ENCODE measurements around the gene BTAF1. TPM values are rescaled to one million over a fixed set of nuclear protein-coding genes. Genes with fewer than 3 reads are reported as not detected.

BTAF1 gene
- 32.3 and 34.2 TPM in 2 replicates for total RNA-seq (2012; rRNA removed)

- peaks cover 6% of the 10 kb centered on the region for H3K36me3 ChIP-seq (ENCODE audit: insufficient read depth, low read length)
- peak within 1 kb of the TSS; percentile 78 for H3K4me2 ChIP-seq (ENCODE audit: low read length)
- no peaks in the 10 kb centered on the region for H3K9me3 ChIP-seq (replicated peaks; ENCODE audit: low read length)
- peaks cover 5% of the 10 kb centered on the region for H3K4me1 ChIP-seq (ENCODE audit: control insufficient read depth, insufficient read depth, low read length)
- H3K27me3 ChIP-seq (ENCODE audit: control insufficient read depth, insufficient read depth, low read length) = no peaks in the 10 kb centered on the region
- peak within 1 kb of the TSS; percentile 97 for H3K4me3 ChIP-seq (ENCODE audit: low read length)
- peak within 1 kb of the TSS; percentile 97 for H3K9ac ChIP-seq (ENCODE audit: low read depth, low read length)
These were observed at the start of gene BTAF1 for GRCh38 chr10:91923371-91924211. BTAF1 (plus strand) TSS chr10:91923770; CDS start chr10:91924077, 307 bp downstream.

GRCh38 chr10:91875156-91875555 is 48.4 kb upstream of the BTAF1 start:
- Histone ChIP-seq H3K9ac (ENCODE audit: low read depth, low read length) (no peak overlapping the region), H3K4me2 (ENCODE audit: low read length) (no peak overlapping the region), H3K27me3 (ENCODE audit: control insufficient read depth, insufficient read depth, low read length) (no peaks in the 10 kb centered on the region), H3K4me1 (ENCODE audit: control insufficient read depth, insufficient read depth, low read length) (no peaks in the 10 kb centered on the region), H3K9me3 (replicated peaks; ENCODE audit: low read length) (no peaks in the 10 kb centered on the region), H3K36me3 (ENCODE audit: insufficient read depth, low read length) (no peaks in the 10 kb centered on the region), H3K4me3 (ENCODE audit: low read length) (no peak overlapping the region)

- Histone ChIP-seq H3K9ac (ENCODE audit: low read depth, low read length) (no peak overlapping the region), H3K4me2 (ENCODE audit: low read length) (no peak overlapping the region), H3K4me3 (ENCODE audit: low read length) (no peak overlapping the region), H3K36me3 (ENCODE audit: insufficient read depth, low read length) (no peaks in the 10 kb centered on the region), H3K4me1 (ENCODE audit: control insufficient read depth, insufficient read depth, low read length) (no peaks in the 10 kb centered on the region), H3K9me3 (replicated peaks; ENCODE audit: low read length) (no peaks in the 10 kb centered on the region), H3K27me3 (ENCODE audit: control insufficient read depth, insufficient read depth, low read length) (no peaks in the 10 kb centered on the region)
These were observed 47.8 kb upstream of the BTAF1 start for GRCh38 chr10:91875779-91876178.

DNA sequence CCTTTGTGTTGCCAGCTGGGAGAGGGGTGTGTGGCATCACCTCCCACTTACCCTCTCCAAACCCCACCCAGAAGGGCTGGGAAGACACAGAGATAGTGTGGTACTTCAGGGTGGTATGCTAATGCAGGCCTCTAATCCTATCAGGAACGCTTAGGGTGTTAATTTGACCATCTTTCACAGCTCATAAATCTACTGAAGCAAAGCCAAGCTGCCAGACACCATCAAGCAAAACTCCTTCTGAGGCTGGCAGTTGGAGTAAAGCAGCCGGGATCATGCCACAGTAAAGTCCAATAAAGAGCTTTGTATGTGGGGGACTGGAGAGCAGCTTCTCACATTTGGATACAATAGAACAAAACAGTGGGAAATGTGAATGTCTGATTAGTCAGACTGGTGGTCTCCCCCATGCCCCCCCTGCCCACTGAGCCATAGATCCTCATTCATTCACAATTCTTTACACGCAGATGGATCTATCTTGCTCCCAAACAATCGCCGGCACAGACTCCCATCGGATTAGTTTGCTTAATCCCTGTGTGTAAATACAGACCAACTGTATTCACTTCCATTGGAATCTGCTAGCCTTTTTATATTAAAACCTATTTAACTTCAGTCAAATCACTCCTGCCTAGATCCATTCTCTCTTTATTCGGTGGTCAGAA is 43.9 kb upstream of the BTAF1 start:
- Histone ChIP-seq H3K36me3 (ENCODE audit: insufficient read depth, low read length) (no peaks in the 10 kb centered on the region), H3K4me1 (ENCODE audit: control insufficient read depth, insufficient read depth, low read length) (peaks cover 12% of the 10 kb centered on the region), H3K9me3 (replicated peaks; ENCODE audit: low read length) (no peaks in the 10 kb centered on the region), H3K27me3 (ENCODE audit: control insufficient read depth, insufficient read depth, low read length) (no peaks in the 10 kb centered on the region), H3K4me3 (ENCODE audit: low read length) (no peak overlapping the region), H3K4me2 (ENCODE audit: low read length) (no peak overlapping the region), H3K9ac (ENCODE audit: low read depth, low read length) (no peak overlapping the region)

GRCh38 chr10:91880310-91880709 is 43.3 kb upstream of the BTAF1 start:
- Histone ChIP-seq H3K9ac (ENCODE audit: low read depth, low read length) (no peak overlapping the region), H3K36me3 (ENCODE audit: insufficient read depth, low read length) (no peaks in the 10 kb centered on the region), H3K4me1 (ENCODE audit: control insufficient read depth, insufficient read depth, low read length) (peaks cover 12% of the 10 kb centered on the region), H3K9me3 (replicated peaks; ENCODE audit: low read length) (no peaks in the 10 kb centered on the region), H3K4me3 (ENCODE audit: low read length) (no peak overlapping the region), H3K27me3 (ENCODE audit: control insufficient read depth, insufficient read depth, low read length) (no peaks in the 10 kb centered on the region), H3K4me2 (ENCODE audit: low read length) (no peak overlapping the region)

DNA sequence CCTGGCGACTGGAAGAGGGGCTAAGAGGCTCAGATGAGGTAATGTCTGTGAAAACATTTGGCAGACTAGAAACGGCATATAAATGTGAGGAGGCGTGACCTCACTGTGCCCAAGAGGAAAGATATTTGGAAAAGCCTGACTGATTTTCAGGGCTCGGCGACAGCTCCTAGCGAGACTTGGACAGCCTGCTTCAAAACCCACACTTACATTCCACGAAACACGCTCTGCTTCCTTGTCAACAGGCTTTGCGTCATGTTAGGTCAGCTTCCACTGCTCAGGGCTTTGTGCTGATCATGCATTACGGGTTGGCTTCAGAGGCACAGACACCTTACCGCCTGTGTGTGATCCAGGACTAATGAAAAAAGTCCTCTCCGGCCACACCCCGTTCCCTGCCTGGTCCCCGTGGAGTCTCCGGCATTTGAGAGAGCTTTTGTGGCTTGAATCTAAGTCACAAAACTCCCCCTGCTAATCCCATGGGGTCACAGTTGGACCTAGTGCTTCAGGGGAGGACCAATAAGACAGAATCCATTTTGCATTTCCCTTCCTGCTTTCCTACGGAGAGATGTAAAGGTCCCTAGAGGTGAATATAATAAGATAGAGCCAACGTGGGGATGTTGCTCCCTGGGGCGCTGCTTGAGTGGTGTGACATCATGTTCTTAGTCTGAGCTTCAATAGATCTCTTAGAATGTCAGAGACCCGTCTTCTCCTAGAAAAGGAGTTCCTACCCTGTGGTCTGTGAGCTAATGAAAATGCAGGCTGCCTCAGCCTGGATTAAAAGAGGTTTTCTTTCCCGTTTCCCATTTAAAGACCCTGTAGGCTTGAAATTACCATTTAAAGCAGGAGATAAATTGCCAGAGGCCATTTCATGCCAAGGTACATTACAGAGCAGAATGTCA is 39.8 kb upstream of the BTAF1 start:
- Histone ChIP-seq H3K4me1 (ENCODE audit: control insufficient read depth, insufficient read depth, low read length) (peaks cover 23% of the 10 kb centered on the region), H3K27me3 (ENCODE audit: control insufficient read depth, insufficient read depth, low read length) (no peaks in the 10 kb centered on the region), H3K36me3 (ENCODE audit: insufficient read depth, low read length) (no peaks in the 10 kb centered on the region), H3K4me2 (ENCODE audit: low read length) (peak overlapping the region; percentile 69), H3K4me3 (ENCODE audit: low read length) (peak overlapping the region; percentile 19), H3K9ac (ENCODE audit: low read depth, low read length) (no peak overlapping the region), H3K9me3 (replicated peaks; ENCODE audit: low read length) (no peaks in the 10 kb centered on the region)

DNA sequence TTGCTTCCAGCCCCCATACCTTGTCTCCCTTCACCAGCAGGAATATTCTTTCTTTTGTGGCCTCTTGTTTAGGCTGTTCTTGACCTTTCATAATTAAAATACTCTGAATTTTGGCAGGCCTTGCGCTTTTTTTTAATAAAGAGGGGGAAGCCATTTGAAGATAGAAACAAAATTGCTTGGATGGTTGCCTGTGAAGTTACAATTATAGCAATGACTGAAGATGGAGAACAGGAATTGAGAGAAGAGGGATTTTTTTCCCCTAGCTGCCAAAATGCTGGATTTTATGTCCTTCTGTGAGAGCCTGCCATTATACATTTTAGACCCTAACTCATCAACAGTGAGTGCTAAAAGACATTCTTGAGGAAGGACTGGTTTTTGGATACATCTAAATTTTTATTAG is 39.0 kb upstream of the BTAF1 start:
- H3K9ac ChIP-seq (ENCODE audit: low read depth, low read length) = no peak overlapping the region
- H3K27me3 ChIP-seq (ENCODE audit: control insufficient read depth, insufficient read depth, low read length) = no peaks in the 10 kb centered on the region
- peaks cover 23% of the 10 kb centered on the region for H3K4me1 ChIP-seq (ENCODE audit: control insufficient read depth, insufficient read depth, low read length)
- H3K4me3 ChIP-seq (ENCODE audit: low read length) = no peak overlapping the region
- H3K36me3 ChIP-seq (ENCODE audit: insufficient read depth, low read length) = no peaks in the 10 kb centered on the region
- H3K4me2 ChIP-seq (ENCODE audit: low read length) = no peak overlapping the region
- no peaks in the 10 kb centered on the region for H3K9me3 ChIP-seq (replicated peaks; ENCODE audit: low read length)

GRCh38 chr10:91885362-91886079 is 38.0 kb upstream of the BTAF1 start:
- no peak overlapping the region for H3K4me3 ChIP-seq (ENCODE audit: low read length)

DNA sequence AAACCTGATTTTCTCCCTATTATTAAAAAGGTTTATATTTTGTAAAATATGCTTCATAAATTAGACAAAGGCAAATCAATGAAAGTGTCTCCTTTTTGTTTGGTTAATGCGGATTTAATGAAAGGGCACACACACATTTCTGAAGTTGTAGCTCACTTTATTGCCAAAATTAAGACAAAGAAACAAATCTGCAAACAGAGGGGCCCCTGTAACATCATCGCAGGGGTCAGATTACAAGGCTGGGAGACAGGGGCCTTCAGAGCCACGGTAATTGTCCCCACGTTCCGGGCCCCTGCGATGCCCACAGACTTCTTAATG is 36.7 kb upstream of the BTAF1 start:
- H3K4me1 ChIP-seq (ENCODE audit: control insufficient read depth, insufficient read depth, low read length) = peaks cover 36% of the 10 kb centered on the region
- no peaks in the 10 kb centered on the region for H3K36me3 ChIP-seq (ENCODE audit: insufficient read depth, low read length)
- peak overlapping the region; percentile 59 for H3K4me3 ChIP-seq (ENCODE audit: low read length)
- peak overlapping the region; percentile 96 for H3K4me2 ChIP-seq (ENCODE audit: low read length)
- no peaks in the 10 kb centered on the region for H3K27me3 ChIP-seq (ENCODE audit: control insufficient read depth, insufficient read depth, low read length)
- H3K9ac ChIP-seq (ENCODE audit: low read depth, low read length) = peak overlapping the region; percentile 51
- no peaks in the 10 kb centered on the region for H3K9me3 ChIP-seq (replicated peaks; ENCODE audit: low read length)

More at GRCh38 chr10:91885362-91886079, 38.0 kb upstream of the BTAF1 start:
- no peaks in the 10 kb centered on the region for H3K36me3 ChIP-seq (ENCODE audit: insufficient read depth, low read length)
- no peak overlapping the region for H3K9ac ChIP-seq (ENCODE audit: low read depth, low read length)
- peaks cover 24% of the 10 kb centered on the region for H3K4me1 ChIP-seq (ENCODE audit: control insufficient read depth, insufficient read depth, low read length)
- H3K9me3 ChIP-seq (replicated peaks; ENCODE audit: low read length) = no peaks in the 10 kb centered on the region
- H3K27me3 ChIP-seq (ENCODE audit: control insufficient read depth, insufficient read depth, low read length) = no peaks in the 10 kb centered on the region
- H3K4me2 ChIP-seq (ENCODE audit: low read length) = no peak overlapping the region

DNA sequence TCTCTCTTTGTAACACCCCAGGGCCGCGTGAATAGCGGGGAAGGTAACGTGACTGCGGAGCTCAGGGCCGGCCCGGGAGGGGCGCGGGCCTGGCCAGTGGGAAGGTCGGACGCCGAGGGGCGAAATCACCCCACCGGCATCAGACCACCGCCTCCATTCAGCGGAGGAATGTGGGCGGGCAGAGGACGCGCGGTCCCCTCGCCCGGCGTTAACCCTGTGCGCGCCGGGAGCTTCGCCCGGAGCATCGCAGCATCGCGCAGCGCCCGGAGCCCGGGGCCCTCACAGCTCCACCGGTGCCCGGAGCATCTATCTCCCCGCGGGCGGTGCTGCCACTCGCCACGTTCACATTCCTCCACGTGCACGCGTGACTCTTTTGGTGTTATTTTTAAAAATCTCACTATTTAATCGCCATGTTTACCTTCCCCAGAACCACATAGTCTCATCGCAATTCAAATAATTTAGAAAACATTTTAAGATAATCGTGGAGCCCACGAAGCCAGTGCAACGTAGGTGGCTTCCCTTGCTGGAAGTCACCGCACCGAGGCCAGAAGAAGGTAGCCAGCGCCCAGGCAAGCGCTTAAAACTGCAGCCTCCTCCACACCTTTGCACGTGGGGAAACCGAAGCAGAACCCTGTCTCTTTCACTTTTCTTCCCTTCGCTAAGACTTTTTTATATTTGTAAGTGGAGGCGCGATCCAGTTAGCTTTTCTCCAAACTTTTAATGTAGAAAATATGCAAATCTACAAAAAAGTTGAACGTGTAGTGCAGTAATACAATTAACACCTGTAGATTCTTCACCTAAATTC is 36.1 kb upstream of the BTAF1 start:
- Histone ChIP-seq H3K4me3 (ENCODE audit: low read length) (peak overlapping the region; percentile 59), H3K36me3 (ENCODE audit: insufficient read depth, low read length) (no peaks in the 10 kb centered on the region), H3K27me3 (ENCODE audit: control insufficient read depth, insufficient read depth, low read length) (no peaks in the 10 kb centered on the region), H3K4me2 (ENCODE audit: low read length) (peak overlapping the region; percentile 96), H3K9me3 (replicated peaks; ENCODE audit: low read length) (no peaks in the 10 kb centered on the region), H3K9ac (ENCODE audit: low read depth, low read length) (peak overlapping the region; percentile 51), H3K4me1 (ENCODE audit: control insufficient read depth, insufficient read depth, low read length) (peaks cover 36% of the 10 kb centered on the region)
